ENCODE results near the gene BIRC6.
"Not testable (repeated sequence)": the region's sequence is repeated elsewhere in the genome, so short reads cannot be mapped to it uniquely, and the experiment has no call there.

The BIRC6 gene

GRCh38 chr2:32356681-32357317, at the start of gene BIRC6:
Gene BIRC6, plus strand, starts transcription at chr2:32357023. Its CDS starts 139 bp downstream, at chr2:32357162.
- DNase-seq = peak; percentile 98

- DNase-seq = no peak
Measured at GRCh38 chr2:32310577-32310976, 46.2 kb upstream of the BIRC6 start.

DNA sequence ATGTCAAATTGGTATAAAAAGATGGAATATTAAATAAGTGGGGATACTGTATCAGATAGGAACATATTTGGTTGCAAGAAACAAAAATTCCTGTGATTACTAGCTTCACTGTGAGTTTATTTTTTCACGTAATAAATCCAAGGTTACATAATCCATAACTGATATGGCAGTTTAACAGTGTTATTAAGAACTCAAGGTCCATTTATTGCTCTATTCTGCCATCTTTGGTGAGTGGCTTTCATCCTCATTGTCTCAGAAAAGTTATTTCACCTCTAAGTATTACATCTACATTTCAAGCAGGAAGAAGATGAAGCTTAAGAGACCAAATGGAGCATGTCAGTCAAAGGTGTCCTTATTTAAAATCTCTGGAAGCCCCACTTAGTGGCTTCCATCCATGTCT, 41.9 kb upstream of the BIRC6 start:
- no peak for DNase-seq

DNA sequence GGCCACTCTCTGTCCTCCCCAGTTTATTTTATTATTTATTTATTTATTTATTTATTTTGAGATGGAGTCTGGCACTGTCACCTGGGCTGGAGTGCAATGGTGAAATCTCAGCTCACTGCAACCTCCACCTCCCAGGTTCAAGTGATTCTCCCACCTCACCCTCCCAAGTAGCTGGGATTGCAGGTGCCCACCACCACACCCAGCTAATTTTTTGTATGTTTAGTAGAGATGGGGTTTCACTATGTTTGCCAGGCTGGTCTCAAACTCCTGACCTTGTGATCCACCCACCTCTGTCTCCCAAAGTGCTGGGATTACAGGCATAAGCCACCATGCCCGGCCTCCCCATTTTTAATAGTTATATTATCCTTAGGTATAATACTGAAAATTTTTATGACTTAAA, 28.1 kb upstream of the BIRC6 start:
- not testable (repeated sequence) for DNase-seq

DNA sequence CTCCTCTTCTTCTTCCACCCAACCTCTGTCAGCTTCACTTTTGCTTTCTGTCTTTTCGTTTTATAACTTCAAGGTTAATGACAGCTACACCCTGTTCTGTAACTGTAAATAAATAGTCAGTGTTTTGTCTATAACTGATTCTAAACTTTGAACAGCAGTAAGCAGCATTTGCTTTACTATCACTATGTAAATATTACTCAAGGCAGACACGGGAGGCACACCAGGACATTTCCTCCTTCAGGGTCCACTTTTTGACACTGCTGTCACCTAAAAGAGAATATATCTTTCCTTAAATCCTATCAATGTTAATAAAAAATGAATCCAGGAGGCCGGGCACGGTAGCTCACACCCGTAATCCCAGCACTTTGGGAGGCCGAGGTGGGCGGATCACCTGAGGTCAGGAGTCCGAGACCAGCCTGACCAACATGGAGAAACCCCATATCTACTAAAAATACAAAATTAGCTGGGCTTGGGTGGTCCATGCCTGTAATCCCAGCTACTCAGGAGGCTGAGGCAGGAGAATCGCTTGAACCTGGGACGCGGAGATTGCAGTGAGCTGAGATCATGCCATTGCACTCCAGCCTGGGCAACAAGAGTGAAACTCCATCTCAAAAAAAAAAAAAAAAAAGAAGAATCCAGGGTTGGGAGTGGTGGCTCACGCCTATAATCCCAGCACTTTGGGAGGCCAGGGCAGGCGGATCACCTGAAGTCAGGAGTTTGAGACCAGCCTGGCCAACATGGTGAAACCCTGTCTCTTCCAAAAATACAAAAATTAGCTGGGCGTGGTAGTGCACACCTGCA, 27.4 kb upstream of the BIRC6 start:
- not testable (repeated sequence) for DNase-seq

DNA sequence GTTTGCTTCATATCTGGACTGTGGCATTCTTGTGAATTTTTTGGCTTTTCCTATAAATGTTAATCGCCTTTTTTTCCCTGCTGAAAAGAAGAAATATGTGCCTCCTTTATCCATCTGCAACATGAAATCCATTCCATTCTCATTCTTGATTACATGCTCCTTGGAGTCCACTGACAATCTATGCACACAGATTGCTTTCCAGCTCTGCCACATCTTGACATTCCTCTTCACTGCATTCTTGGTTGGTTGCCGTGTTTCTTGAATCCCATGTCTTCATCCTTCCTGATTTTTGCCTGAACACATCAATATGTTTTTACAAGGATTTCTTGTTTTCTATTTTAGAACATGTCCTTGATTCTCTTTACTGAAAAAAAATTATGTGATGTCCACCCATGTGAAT, 26.7 kb upstream of the BIRC6 start:
- DNase-seq = no peak

GRCh38 chr2:32342801-32343200, 14.0 kb upstream of the BIRC6 start:
- no peak for DNase-seq

GRCh38 chr2:32350797-32351196, 6.0 kb upstream of the BIRC6 start:
- DNase-seq = not testable (repeated sequence)

GRCh38 chr2:32355976-32356680, 695 bp upstream of the BIRC6 start:
- DNase-seq = peak; percentile 79

GRCh38 chr2:32357318-32358110, 691 bp downstream of the BIRC6 start:
- peak; percentile 51 for DNase-seq

DNA sequence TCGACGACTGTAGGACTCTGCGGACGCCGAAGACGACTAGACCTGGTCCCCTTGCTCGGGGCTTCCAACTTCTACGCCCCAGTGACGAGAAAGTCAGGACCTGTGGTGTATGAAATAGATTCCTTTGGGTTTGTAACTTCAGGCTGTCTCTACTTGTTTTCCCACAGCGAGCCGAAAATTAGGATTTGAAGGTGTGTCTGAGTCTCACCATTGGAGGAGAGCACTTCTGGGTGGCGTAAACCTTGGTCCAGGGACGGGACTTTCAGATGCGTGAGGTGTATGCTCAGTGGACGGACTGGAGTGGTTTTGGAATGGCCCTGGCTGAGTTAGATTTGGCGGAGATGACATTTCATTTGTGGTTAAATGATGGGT, 1.3 kb downstream of the BIRC6 start:
- no peak for DNase-seq

DNA sequence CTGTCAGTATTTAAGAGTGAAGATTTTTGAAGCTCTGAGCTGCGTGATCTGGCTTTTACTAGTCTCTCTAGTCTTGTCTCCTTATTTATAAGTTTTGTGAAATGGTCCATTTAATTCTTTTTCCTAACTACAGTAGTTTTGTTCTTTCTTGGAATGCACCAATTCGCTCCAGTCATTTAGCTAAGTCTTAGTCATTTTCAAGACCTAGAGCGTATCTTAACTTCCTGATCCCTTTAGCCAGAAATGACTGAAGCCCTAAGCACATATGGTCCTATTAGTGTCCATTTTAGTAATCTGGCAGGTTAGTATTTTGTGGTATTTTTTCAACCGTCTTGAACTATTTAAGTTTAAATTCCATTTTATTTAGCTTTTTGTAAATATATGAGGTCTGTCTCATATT, 3.6 kb downstream of the BIRC6 start:
- DNase-seq = peak; percentile 54

GRCh38 chr2:32362997-32363396, 6.2 kb downstream of the BIRC6 start:
- not testable (repeated sequence) for DNase-seq

DNA sequence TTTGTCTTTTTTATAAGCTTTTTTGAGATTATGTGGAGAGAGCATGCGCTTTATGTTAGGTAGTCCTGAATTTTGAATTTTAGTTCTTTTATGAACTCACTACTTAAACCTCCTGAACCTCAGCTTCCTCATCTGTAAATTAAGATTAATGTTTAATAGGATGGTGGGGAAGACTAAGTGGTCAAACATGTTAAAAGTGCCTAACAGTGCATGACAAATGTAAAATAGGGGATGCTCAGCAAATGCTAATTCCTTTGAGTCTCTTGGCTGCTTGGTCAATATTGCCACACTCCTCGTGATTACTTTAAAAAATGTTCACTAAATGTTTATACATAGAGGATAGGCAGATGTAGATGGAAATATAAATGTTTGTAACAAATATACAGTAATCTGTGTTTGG, 6.8 kb downstream of the BIRC6 start:
- DNase-seq = no peak

DNA sequence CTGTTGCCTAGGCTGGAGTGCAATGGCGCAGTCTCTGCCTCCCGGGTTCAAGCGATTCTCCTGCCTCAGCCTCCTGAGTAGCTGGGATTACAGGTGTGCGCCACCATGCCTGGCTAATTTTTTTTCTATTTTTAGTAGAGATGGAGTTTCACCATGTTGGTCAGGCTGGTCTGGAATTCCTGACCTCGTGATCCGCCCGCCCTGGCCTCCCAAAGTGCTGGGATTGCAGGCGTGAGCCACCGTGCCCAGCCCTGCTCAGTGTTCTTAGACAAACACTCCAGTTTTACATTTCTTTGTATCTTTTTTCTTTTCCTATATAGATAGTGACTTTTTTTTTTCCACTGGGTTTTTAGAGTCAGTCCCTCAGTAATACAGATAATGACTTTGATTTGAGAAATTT, 7.5 kb downstream of the BIRC6 start:
- not testable (repeated sequence) for DNase-seq

DNA sequence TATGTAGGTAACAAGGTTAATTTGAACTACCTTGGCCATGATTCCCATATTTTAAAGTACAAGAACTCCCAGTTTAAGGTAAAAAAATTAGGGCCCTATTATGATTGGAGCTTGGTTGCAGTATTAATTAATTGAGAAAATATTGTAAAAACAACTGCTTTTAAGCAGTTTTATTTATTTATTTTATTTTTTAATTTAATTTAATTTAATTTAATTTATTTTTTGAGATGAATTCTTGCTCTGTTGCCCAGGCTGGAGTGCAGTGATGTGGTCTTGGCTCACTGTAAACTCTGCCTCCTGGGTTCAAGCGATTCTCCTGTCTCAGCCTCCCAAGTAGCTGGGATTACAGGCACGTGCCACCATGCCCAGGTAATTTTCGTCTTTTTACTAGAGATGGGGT, 8.9 kb downstream of the BIRC6 start:
- not testable (repeated sequence) for DNase-seq

DNA sequence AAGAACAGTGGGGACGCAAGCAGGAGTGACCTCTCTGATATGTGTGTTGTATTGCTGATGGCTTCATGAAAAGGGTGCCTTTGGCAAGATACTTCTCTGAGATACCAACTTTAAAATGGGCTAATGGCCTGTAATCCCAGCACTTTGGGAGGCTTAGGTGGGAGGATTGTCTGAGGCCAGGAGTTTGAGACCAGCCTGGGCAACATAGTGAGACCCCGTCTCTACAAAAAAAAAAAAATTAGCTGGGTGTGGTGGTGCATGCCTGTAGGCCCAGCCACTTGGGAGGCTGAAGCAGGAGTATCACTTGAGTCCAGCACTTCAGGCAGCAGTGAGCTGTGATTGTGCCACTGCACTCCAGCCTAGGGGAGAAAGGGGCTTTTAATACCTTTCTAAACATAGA, 9.8 kb downstream of the BIRC6 start:
- DNase-seq = no peak

GRCh38 chr2:32369222-32369621, 12.4 kb downstream of the BIRC6 start:
- DNase-seq = no peak

DNA sequence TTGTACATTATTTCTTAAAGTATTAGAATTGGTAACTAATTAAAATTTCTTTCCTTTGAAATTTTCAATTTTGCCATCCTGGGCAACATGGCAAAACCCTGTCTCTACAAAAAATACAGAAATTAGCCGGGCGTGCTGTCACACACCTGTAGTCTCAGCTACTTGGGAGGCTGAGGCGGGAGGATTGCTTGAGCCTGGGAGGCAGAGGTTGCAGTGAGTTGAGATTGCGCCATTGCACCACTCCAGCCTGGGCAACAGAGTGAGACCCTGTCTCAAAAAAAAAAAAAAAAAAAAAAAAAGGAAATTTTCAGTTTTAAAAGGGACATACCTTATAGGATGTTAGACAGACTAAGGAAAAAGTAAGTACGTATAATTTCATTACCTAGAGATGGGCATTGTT, 14.1 kb downstream of the BIRC6 start:
- not testable (repeated sequence) for DNase-seq

DNA sequence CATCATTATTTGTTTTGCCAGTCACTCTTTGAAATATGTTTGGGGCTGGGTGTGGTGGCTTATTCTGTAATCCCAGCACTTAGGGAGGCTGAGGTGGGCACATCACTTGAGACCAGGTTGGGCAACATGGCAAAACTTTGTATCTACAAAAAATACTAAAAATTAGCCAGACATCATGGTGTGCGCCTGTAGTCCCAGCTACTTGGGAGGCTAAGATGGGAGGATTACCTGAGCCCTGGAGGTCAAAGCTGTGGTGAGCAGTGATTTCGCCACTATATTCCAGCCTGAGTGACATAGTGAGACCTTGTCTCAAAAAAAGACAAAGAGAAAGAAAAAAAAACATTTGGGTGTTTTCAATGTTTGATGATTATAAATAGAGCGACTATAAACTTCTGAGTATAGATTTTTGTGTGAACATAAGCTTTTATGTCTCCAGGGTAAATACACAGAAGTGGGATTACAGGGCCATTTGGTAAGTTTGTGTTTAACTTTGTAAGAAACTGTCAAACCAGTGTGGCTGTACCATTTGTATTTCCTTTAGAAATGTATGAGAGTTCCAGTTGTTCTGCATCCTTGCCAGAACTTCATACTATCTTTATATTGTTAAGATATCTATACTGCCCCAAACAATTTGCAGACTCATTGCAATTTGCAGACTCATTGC, 15.8 kb downstream of the BIRC6 start:
- DNase-seq = no peak

DNA sequence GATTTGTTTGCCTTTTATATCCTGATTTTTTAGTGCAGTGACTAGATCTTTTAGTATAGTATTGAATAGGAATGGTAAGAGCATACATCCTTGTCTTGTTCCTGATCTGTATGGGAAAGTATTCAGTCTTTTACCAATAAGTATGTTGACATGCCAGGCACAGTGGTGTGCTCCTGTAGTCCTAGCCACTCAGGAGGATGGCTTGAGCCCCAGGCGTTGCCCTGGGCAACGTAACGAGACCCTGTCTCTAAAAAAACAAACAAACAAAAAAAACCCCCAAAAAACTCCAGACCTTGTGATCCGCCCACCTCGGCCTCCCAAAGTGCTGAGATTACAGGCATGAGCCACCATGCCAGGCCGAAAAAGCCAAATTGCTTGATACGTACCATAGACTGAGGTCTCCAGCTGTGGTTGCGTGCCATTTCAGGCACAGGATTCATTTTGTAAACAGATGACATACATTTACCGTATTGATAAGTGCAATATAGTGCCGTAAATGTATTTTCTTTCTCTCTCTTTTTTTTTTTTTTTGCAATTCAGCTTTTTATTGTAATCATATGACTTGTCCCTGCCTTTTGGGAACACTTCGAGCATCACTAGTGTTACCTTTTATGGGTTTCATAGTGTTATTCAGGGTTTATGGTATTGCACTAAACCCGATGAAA, 18.5 kb downstream of the BIRC6 start:
- no peak for DNase-seq

DNA sequence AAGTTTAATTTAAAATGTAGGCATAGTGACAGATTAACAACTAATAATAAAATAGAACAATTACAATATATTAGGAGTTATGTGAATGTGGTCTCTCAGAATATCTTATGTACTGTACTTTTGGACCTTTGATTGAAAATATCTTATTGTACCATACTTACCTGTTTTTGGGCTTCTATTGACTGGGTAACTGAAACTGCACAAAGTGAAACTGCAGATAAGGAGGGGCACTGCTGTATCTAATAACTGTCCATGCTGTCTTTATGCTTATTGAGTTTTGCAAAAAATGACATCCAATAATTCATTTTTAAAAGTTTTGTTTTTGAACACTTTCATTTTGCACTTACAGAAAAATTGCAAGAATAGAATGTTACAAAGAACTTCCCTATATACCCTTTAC, 19.9 kb downstream of the BIRC6 start:
- no peak for DNase-seq
